Omental fat pad (tissue), 4 donors: ENCODE data around the gene TRIM16. TPM values are rescaled to one million over a fixed set of nuclear protein-coding genes. Genes with fewer than 3 reads are reported as not detected.

Experiments
- ATAC-seq: fragments of 150-250 bp; one replicate; pipeline ENCODE4 v1.9.1; 2016; ENCODE audit warnings: mild to moderate bottlenecking, moderate library complexity; ENCODE audit not compliant: low FRiP score
- DNase-seq: peaks from one replicate; pipeline ENCODE4 v3.0.0-alpha.2; 2019; ENCODE audit warnings: low spot score
- CTCF ChIP-seq, 3 donors: fragments of 450-650 bp; IDR thresholded peaks; one replicate each; pipeline ENCODE4 v1.5.1; 2016 to 2017; ENCODE audit warnings: antibody characterized with exemption in 3 of 3, mild to moderate bottlenecking in 3 of 3, moderate library complexity in 2 of 3
- total RNA-seq, 4 donors: library from RNA; depleted of rRNA; stranded (reverse); fragments of >200 nt; gene quantifications; one replicate each; pipeline ENCODE4 v1.1.0, GENCODE V29; 2016

TRIM16 gene
- total RNA-seq, 4 donors from 2014 or later = 20.2 to 36.7 (median 25.5) TPM

GRCh38 chr17:15663691-15664090, 20.4 kb downstream of the TRIM16 start:
- ATAC-seq (no peak), DNase-seq (no peak)
- TF ChIP-seq CTCF (IDR thresholded peaks at IDR 0.05) = no peak

- no peak for DNase-seq
- no peak for ATAC-seq
- no peak for TF ChIP-seq CTCF (IDR thresholded peaks at IDR 0.05)
Measured at GRCh38 chr17:15663176-15663575, 20.9 kb downstream of the TRIM16 start.

- TF ChIP-seq CTCF (IDR thresholded peaks at IDR 0.05) = no peak
- DNase-seq = no peak
- no peak for ATAC-seq
Measured at GRCh38 chr17:15662681-15663080, 21.4 kb downstream of the TRIM16 start.

- no peak for TF ChIP-seq CTCF (IDR thresholded peaks at IDR 0.05)
- no peak for ATAC-seq
- DNase-seq = no peak
Measured at GRCh38 chr17:15660077-15660476, 24.0 kb downstream of the TRIM16 start.

- ATAC-seq = no peak
Measured at GRCh38 chr17:15659663-15660062, 24.4 kb downstream of the TRIM16 start.

GRCh38 chr17:15659236-15659635, 24.9 kb downstream of the TRIM16 start:
- ATAC-seq (no peak), DNase-seq (no peak)
- no peak for TF ChIP-seq CTCF (IDR thresholded peaks at IDR 0.05)

More at GRCh38 chr17:15659663-15660062, 24.4 kb downstream of the TRIM16 start:
- no peak for DNase-seq
- TF ChIP-seq CTCF (IDR thresholded peaks at IDR 0.05) = no peak

- no peak for TF ChIP-seq CTCF (IDR thresholded peaks at IDR 0.05)
- DNase-seq (no peak), ATAC-seq (no peak)
Measured at GRCh38 chr17:15658296-15658695, 25.8 kb downstream of the TRIM16 start.
